Measurements from ENCODE around the gene CAMK2N1.

The CAMK2N1 gene

DNA sequence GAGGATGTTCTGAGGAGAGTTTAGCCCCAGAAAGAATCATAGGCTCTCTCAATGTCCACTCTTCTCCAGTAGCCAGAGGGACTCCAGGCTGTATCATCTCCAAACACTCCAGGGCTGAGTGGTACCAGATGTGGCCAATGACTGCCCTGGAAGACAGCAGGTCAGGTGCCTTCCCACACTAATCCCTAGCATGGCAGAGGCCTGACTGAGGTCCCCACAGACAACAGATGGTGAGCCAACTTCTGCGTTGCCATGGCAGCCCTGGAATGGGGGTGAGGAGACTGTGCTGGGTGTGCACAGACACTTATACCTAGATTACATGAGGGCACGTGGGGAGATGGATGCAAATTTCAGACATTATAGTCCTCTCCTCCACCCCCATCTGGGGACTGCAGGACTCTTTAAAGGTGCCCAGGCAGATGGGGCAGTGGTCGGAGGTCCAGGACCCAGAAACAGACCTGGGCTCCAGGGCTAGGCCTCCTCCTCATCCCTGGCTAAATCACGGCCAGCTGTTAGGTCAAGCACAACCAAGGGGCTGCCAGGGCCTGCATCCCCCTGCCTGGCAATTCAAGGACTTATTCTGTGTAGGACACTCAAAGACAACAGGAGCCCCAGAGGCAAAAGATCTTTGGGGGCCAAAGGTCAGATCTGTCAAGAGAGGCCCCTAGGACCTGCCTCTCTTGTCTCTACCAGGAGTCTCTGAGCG is 42.9 kb downstream of the CAMK2N1 start:
- DNase-seq, result no peak

DNA sequence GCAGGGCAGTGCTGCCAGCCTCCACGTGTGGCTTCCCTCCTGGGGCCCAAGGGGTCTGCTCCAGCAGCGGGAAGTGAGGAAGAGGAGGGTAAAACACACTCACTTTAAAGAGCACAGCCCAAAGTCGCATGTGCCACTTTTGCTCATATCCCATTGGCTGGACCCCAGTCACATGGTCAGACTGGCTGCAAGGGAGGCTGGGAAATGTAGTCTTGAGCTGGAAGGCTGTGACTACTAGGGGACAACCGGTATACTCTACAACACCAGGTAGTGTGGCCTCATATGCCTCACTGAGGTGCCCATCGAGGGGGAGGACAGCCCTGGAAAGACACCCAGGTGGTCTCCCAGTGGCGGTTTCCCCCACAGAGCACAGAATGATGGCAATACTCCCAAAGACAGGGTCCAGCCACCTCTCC is 45.2 kb downstream of the CAMK2N1 start:
- peak; percentile 2 for DNase-seq

DNA sequence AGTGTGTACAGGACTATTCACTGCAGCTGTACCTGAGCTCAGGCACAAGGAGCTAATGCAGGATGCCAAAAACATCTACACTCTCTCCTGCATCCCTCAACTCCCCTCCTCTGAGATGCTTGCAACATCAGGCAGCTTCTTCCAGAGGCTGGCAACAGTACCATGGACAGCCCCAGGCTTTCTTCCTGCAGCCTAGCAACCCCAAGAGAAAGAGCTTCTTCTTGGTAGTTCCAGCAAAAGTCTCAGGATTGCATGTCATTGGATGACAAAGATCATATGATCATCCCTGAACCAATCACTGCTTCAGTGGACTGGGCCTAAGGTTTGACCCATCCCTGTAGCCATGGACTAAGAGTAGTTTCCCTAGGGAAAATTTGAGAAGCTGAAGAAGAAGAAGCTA is 46.7 kb downstream of the CAMK2N1 start:
- DNase-seq, result no peak

DNA sequence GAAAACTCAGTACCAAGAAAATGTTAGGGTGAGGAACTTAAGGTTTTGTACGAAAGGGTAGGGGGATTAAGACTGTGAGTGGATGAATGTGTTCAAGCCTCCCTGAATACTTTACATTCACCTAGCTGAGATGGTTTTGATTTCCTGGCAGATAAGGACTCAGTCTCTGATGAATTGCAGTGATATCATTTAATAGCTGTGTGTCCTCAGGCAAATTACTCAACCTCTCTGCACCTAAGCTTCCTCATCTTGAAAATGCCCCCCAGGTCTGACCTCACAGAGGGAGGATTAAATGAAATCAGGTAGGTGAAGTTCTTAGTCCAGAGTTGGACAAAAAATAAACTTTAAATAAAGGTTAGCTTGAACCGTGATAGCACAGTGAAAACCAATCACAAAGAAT is 48.4 kb downstream of the CAMK2N1 start:
- DNase-seq, result no peak

DNA sequence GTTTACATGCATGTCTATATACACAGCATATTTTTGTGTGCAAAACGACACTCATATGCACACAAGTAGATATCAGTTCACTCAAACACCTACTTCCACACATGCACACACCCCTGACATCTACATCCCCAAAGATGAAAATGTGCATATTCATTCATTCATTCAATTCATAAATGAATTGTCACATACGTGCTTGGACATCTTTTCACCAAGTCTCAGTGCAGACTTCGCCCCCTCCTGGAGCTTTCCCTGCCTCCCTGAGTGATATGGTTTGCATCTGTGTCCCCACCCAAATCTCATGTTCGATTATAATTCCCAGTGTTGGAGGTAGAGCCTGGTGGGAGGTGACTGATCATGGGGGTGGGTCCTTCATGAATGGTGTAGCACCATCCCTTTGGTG is 53.1 kb downstream of the CAMK2N1 start:
- no peak for DNase-seq

All from activated T-cell treated with anti-CD3 and anti-CD28 coated beads for 4 hours (primary cell).